Hepatocyte (in vitro differentiated cells): ENCODE results near the gene PTPN13. TPM values are rescaled to one million over a fixed set of nuclear protein-coding genes. Genes with fewer than 3 reads are reported as not detected.

Source experiments
- DNase-seq: peaks from one replicate; pipeline ENCODE4 v3.0.0-alpha.2; 2016; ENCODE audit warnings: low spot score
- H2AFZ ChIP-seq: fragments of 200-600 bp; sonication (generic); 2 replicates; pipeline ENCODE4 v1.6.0; 2016; ENCODE audit warnings: antibody characterized with exemption, mild to moderate bottlenecking
- H3K27ac ChIP-seq: fragments of 200-600 bp; sonication (generic); 2 replicates; pipeline ENCODE4 v1.5.1; 2016; ENCODE audit warnings: mild to moderate bottlenecking
- H3K27me3 ChIP-seq: fragments of 200-600 bp; sonication (generic); 2 replicates; pipeline ENCODE4 v1.6.1; 2016
- H3K36me3 ChIP-seq: fragments of 200-600 bp; sonication (generic); replicated peaks from 2 replicates; pipeline ENCODE4 v1.5.1; 2016; ENCODE audit warnings: low read depth; ENCODE audit not compliant: insufficient read depth
- H3K4me1 ChIP-seq: fragments of 200-600 bp; sonication (generic); 2 replicates; pipeline ENCODE4 v1.5.1; 2016; ENCODE audit warnings: mild to moderate bottlenecking, moderate library complexity; ENCODE audit not compliant: insufficient read depth
- H3K4me2 ChIP-seq: fragments of 200-600 bp; sonication (generic); 2 replicates; pipeline ENCODE4 v1.6.0; 2016
- H3K4me3 ChIP-seq: fragments of 200-600 bp; sonication (generic); 2 replicates; pipeline ENCODE4 v1.5.1; 2016; ENCODE audit warnings: mild to moderate bottlenecking
- H3K79me2 ChIP-seq: fragments of 200-600 bp; sonication (generic); 2 replicates; pipeline ENCODE4 v1.6.0; 2017; ENCODE audit warnings: mild to moderate bottlenecking
- H3K9me2 ChIP-seq: fragments of 200-600 bp; sonication (generic); replicated peaks from 2 replicates; pipeline ENCODE4 v1.6.0; 2017; ENCODE audit warnings: mild to moderate bottlenecking; ENCODE audit not compliant: insufficient read depth
- H3K9me3 ChIP-seq: fragments of 200-600 bp; sonication (generic); 2 replicates; pipeline ENCODE4 v1.5.1; 2016; ENCODE audit warnings: low read depth, mild to moderate bottlenecking
- H4K20me1 ChIP-seq: fragments of 200-600 bp; sonication (generic); 2 replicates; pipeline ENCODE4 v1.6.0; 2016; ENCODE audit warnings: mild to moderate bottlenecking; ENCODE audit not compliant: insufficient read depth, poor library complexity, severe bottlenecking
- CTCF ChIP-seq: fragments of 200-600 bp; sonication (generic); IDR thresholded peaks from 2 replicates; pipeline ENCODE4 v1.5.1; 2016; ENCODE audit warnings: antibody characterized with exemption, mild to moderate bottlenecking; ENCODE audit not compliant: poor library complexity
- EZH2 ChIP-seq: fragments of 200-600 bp; sonication (generic); IDR thresholded peaks from 2 replicates; pipeline ENCODE4 v1.6.1; 2016; ENCODE audit warnings: antibody characterized with exemption, mild to moderate bottlenecking, borderline replicate concordance
- EZH2phosphoT487 ChIP-seq: fragments of 200-600 bp; sonication (generic); IDR thresholded peaks from one replicate; pipeline ENCODE4 v1.6.1; 2018; ENCODE audit warnings: antibody characterized with exemption, mild to moderate bottlenecking, low read depth, moderate library complexity; ENCODE audit not compliant: unreplicated experiment, severe bottlenecking
- WGBS: methylation state at CpG from one replicate; pipeline ENCODE4 v1.1.6; 2016; ENCODE audit warnings: low lambda C conversion rate; ENCODE audit errors: missing lambda C conversion rate; 5-methylcytosine and 5-hydroxymethylcytosine counted together
- polyA plus RNA-seq: library from polyadenylated mRNA; unstranded; fragments of >200 nt; fragmentation: Nextera tagmentation; extraction: Ambion mirVana; gene quantifications from 2 replicates; pipeline ENCODE4 v1.2.1, GENCODE V29; 2016
- total RNA-seq: library from RNA; depleted of rRNA; stranded (reverse); fragments of >200 nt; gene quantifications from 2 replicates; pipeline ENCODE4 v1.2.3, GENCODE V29; 2014

The PTPN13 gene
- total and polyA plus RNA-seq, 2 experiments from 2014 or later, result 12.6 to 52.8 TPM

- DNase-seq, result no peak
- Histone ChIP-seq H3K4me3 (no peak overlapping the region), H2AFZ (no peak overlapping the region), H3K79me2 (peaks cover 99% of the 10 kb centered on the region), H3K4me2 (no peak overlapping the region), H4K20me1 (peaks cover 13% of the 10 kb centered on the region), H3K9me3 (no peaks in the 10 kb centered on the region), H3K9me2 (no peaks in the 10 kb centered on the region), H3K36me3 (no peaks in the 10 kb centered on the region), H3K4me1 (peaks cover 24% of the 10 kb centered on the region), H3K27ac (no peak overlapping the region), H3K27me3 (no peaks in the 10 kb centered on the region)
- TF ChIP-seq EZH2, result no peak
- WGBS, result 70% methylated on average over 1 of the region's 1 CpG
These were observed 6.0 kb downstream of the PTPN13 start for GRCh38 chr4:86600007-86600653.

GRCh38 chr4:86603311-86603885, 9.3 kb downstream of the PTPN13 start:
- Histone ChIP-seq H3K36me3 (no peaks in the 10 kb centered on the region), H3K4me3 (no peak overlapping the region), H3K27ac (no peak overlapping the region), H3K79me2 (peaks cover 99% of the 10 kb centered on the region), H3K9me2 (no peaks in the 10 kb centered on the region), H3K9me3 (no peaks in the 10 kb centered on the region), H4K20me1 (peaks cover 22% of the 10 kb centered on the region), H3K27me3 (no peaks in the 10 kb centered on the region), H3K4me2 (no peak overlapping the region), H2AFZ (no peak overlapping the region), H3K4me1 (peaks cover 6% of the 10 kb centered on the region)
- DNase-seq, result no peak
- 82% methylated on average over 1 of the region's 1 CpG for WGBS
- TF ChIP-seq CTCF (no peak), EZH2phosphoT487 (no peak), EZH2 (no peak)

- Histone ChIP-seq H3K27ac (no peak overlapping the region), H2AFZ (no peak overlapping the region), H3K79me2 (peaks cover 90% of the 10 kb centered on the region), H3K9me3 (no peaks in the 10 kb centered on the region), H4K20me1 (peaks cover 8% of the 10 kb centered on the region), H3K27me3 (no peaks in the 10 kb centered on the region), H3K9me2 (no peaks in the 10 kb centered on the region), H3K4me2 (no peak overlapping the region), H3K4me1 (no peaks in the 10 kb centered on the region), H3K4me3 (no peak overlapping the region), H3K36me3 (no peaks in the 10 kb centered on the region)
- DNase-seq, result no peak
- TF ChIP-seq EZH2 (no peak), EZH2phosphoT487 (no peak), CTCF (no peak)
These were observed 12.7 kb downstream of the PTPN13 start for GRCh38 chr4:86606809-86607208.

GRCh38 chr4:86608757-86609375, 14.8 kb downstream of the PTPN13 start:
- no peak for DNase-seq
- H4K20me1 ChIP-seq, result peaks cover 8% of the 10 kb centered on the region
- 77% methylated on average over 2 of the region's 2 CpGs for WGBS
- no peaks in the 10 kb centered on the region for H3K9me2 ChIP-seq
- H2AFZ ChIP-seq, result no peak overlapping the region
- no peak overlapping the region for H3K27ac ChIP-seq
- H3K4me3 ChIP-seq, result no peak overlapping the region
- H3K36me3 ChIP-seq, result no peaks in the 10 kb centered on the region
- no peak overlapping the region for H3K4me2 ChIP-seq
- H3K4me1 ChIP-seq, result no peaks in the 10 kb centered on the region
- H3K79me2 ChIP-seq, result peaks cover 87% of the 10 kb centered on the region
- H3K9me3 ChIP-seq, result no peaks in the 10 kb centered on the region
- TF ChIP-seq CTCF (no peak), EZH2phosphoT487 (no peak), EZH2 (no peak)
- no peaks in the 10 kb centered on the region for H3K27me3 ChIP-seq
